IPS-20b (cell line): Measurements from ENCODE around the gene ERN1.

Experiments used
- H3K27ac ChIP-seq: one replicate; pipeline ENCODE4 v1.5.1; 2013; ENCODE audit warnings: low read length
- H3K27me3 ChIP-seq: 2 replicates; pipeline ENCODE4 v1.6.1; 2013; ENCODE audit warnings: mild to moderate bottlenecking, low read length, inconsistent platforms; ENCODE audit not compliant: insufficient read depth
- H3K36me3 ChIP-seq: 2 replicates; pipeline ENCODE4 v1.6.1; 2013; ENCODE audit warnings: low read depth, mild to moderate bottlenecking, inconsistent platforms, low read length, moderate library complexity; ENCODE audit not compliant: insufficient read depth
- H3K4me1 ChIP-seq: 2 replicates; pipeline ENCODE4 v1.6.1; 2013; ENCODE audit warnings: mild to moderate bottlenecking, control low read depth, inconsistent platforms, low read length, moderate library complexity; ENCODE audit not compliant: insufficient read depth
- H3K4me3 ChIP-seq: 2 replicates; pipeline ENCODE4 v1.5.1; 2013; ENCODE audit warnings: mild to moderate bottlenecking, low read length, inconsistent platforms
- H3K9ac ChIP-seq: 2 replicates; pipeline ENCODE4 v1.6.1; 2013; ENCODE audit warnings: low read depth, mild to moderate bottlenecking, inconsistent platforms, low read length, moderate library complexity
- H3K9me3 ChIP-seq: 2 replicates; pipeline ENCODE4 v1.6.1; 2013; ENCODE audit warnings: mild to moderate bottlenecking, low read depth, low read length, inconsistent platforms; ENCODE audit not compliant: insufficient read depth

Gene ERN1

DNA sequence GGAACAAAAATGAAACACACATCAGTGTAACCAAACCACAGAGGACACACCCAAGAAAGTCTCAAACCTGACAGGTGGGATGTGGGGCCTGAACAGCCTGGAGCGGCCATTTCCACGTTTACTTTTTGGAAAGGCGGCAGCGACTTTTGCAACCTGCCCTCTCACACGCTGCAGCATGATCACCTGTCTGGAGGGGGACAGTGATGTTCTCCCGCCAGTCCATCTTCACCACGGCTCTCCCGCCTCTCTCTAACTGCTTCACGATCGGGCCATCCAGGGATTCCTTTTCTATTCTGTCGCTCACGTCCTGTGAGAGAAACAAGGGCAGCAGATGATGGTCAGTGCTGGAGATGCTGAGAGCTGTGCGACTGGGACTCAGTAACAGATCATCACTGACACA is 84.8 kb downstream of the ERN1 start:
- no peak overlapping the region for H3K27ac ChIP-seq
- H3K9me3 ChIP-seq = no peaks in the 10 kb centered on the region
- H3K27me3 ChIP-seq = no peaks in the 10 kb centered on the region
- no peaks in the 10 kb centered on the region for H3K4me1 ChIP-seq
- no peak overlapping the region for H3K4me3 ChIP-seq
- no peak overlapping the region for H3K9ac ChIP-seq
- no peaks in the 10 kb centered on the region for H3K36me3 ChIP-seq

DNA sequence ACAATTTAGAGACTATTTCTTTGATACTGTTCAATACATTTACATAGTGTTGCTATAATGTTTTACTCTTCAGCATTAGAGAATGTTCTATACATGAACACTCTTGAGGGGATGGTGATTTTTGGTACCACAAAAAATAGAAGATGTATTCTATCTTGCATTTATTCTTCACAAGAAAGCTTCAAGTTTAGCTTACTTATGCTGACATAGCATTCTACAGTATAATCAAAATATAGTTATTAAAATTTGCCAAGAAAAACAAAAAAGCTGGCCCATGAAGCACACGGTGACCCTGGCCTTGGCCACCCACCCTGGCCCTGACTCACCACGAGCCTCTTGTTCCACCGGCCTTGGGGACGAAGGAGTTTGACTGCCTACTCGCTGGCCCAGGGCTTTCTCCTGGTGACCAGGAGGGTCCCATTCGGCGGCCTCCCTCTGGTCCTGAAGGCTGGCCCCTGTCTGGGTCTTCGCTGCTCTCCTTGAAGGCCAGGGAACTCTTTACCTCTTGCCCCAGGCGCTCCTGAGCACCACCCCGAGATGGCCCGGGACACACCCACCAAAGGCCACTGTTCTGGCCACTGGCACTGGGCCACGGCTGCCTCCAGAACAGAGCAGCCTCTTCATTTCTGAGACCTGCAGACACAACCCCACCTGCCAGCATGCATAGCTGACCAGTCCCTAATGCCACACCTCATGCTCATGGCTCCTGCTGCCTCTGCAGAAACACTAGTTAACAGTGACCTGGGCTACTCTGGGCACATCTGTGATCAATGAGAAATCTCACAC is 87.1 kb downstream of the ERN1 start:
- H3K36me3 ChIP-seq = no peaks in the 10 kb centered on the region
- H3K4me1 ChIP-seq = no peaks in the 10 kb centered on the region
- no peak overlapping the region for H3K9ac ChIP-seq
- no peak overlapping the region for H3K4me3 ChIP-seq
- no peak overlapping the region for H3K27ac ChIP-seq
- no peaks in the 10 kb centered on the region for H3K9me3 ChIP-seq
- no peaks in the 10 kb centered on the region for H3K27me3 ChIP-seq

GRCh38 chr17:64041912-64042311 is 88.0 kb downstream of the ERN1 start:
- Histone ChIP-seq H3K9ac (no peak overlapping the region), H3K27ac (no peak overlapping the region), H3K4me3 (no peak overlapping the region), H3K36me3 (no peaks in the 10 kb centered on the region), H3K4me1 (no peaks in the 10 kb centered on the region), H3K9me3 (no peaks in the 10 kb centered on the region), H3K27me3 (no peaks in the 10 kb centered on the region)

DNA sequence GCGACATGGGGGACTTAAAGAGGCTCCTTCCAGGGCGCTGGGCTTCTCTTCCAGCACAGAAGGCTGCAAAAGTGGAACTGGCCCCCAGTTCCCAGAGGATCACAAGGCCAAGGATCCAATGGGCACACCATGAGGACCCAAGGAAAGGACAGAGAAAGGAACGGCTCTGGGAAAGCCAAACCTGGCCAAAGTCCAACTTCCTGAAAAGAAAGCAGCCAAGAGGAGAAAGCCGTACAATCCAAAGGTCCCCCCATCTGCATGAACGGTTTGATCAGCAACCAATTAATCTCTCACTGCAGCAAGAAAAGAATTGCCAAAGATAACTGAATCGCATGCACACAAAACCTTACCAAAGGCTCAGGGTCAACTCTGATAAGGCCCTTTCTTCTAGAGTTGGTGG is 89.7 kb downstream of the ERN1 start:
- no peaks in the 10 kb centered on the region for H3K4me1 ChIP-seq
- H3K27ac ChIP-seq = no peak overlapping the region
- no peaks in the 10 kb centered on the region for H3K36me3 ChIP-seq
- no peaks in the 10 kb centered on the region for H3K27me3 ChIP-seq
- no peak overlapping the region for H3K9ac ChIP-seq
- no peak overlapping the region for H3K4me3 ChIP-seq
- no peaks in the 10 kb centered on the region for H3K9me3 ChIP-seq

DNA sequence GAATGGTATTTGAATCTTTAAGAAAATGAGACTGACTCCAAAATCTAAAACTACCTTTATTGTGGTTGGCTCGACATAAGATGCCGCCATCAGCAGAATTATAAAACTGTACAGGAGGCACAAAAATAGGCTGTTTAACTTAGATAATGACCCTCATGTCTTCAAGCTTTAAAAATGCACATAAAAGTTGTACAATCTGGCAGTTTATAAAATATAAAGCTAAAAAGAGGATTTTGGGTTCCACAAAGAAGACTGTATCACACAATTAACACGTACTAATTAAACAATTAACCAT is 90.9 kb downstream of the ERN1 start:
- H3K27me3 ChIP-seq = no peaks in the 10 kb centered on the region
- no peak overlapping the region for H3K4me3 ChIP-seq
- H3K4me1 ChIP-seq = no peaks in the 10 kb centered on the region
- H3K9ac ChIP-seq = no peak overlapping the region
- H3K27ac ChIP-seq = no peak overlapping the region
- H3K36me3 ChIP-seq = no peaks in the 10 kb centered on the region
- H3K9me3 ChIP-seq = no peaks in the 10 kb centered on the region

DNA sequence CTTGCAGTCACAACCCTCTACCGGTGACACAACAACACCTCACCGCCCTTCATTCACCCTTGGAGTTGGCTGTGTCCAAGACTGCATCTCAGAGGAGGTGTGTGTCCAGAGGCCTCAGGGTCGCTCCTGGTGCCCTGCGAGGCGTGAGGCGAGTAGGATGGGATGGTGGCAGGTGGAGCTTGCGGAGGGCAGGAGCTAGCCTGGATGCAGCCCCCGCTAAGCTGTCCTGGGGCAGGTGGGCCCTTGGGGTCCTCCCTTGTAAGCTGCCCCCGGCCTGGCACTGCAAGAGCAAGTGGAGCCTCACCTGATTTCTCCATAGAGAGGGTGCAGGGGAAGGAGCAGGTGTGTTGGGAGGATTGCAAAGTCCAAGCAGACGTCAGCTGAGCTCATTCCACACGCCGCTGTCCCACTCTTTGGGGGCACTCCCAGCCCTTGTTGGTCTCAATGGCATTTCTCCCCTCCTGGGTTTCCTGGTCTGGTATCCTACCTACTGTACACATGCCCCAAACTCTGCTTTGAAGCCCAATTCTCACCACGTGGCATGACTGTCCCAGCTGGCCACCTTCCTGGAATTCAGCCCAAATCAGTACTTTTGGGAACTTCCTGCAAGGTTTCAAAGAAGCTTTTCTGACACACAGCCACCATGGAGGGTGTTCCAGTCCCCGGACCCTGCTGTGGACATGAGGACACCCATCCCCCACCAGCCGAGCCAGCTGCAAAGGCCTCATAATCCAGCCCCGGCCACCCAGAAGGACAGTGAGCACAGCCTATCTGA is 91.4 kb downstream of the ERN1 start:
- Histone ChIP-seq H3K9me3 (no peaks in the 10 kb centered on the region), H3K27ac (no peak overlapping the region)

GRCh38 chr17:64037802-64038201 is 92.1 kb downstream of the ERN1 start:
- no peaks in the 10 kb centered on the region for H3K36me3 ChIP-seq
- H3K27me3 ChIP-seq = no peaks in the 10 kb centered on the region
- H3K9me3 ChIP-seq = no peaks in the 10 kb centered on the region
- no peak overlapping the region for H3K9ac ChIP-seq
- no peak overlapping the region for H3K4me3 ChIP-seq
- no peak overlapping the region for H3K27ac ChIP-seq
- no peaks in the 10 kb centered on the region for H3K4me1 ChIP-seq

More for the DNA sequence above, 91.4 kb downstream of the ERN1 start:
- Histone ChIP-seq H3K4me1 (no peaks in the 10 kb centered on the region), H3K4me3 (no peak overlapping the region), H3K9ac (no peak overlapping the region), H3K27me3 (no peaks in the 10 kb centered on the region), H3K36me3 (no peaks in the 10 kb centered on the region)

DNA sequence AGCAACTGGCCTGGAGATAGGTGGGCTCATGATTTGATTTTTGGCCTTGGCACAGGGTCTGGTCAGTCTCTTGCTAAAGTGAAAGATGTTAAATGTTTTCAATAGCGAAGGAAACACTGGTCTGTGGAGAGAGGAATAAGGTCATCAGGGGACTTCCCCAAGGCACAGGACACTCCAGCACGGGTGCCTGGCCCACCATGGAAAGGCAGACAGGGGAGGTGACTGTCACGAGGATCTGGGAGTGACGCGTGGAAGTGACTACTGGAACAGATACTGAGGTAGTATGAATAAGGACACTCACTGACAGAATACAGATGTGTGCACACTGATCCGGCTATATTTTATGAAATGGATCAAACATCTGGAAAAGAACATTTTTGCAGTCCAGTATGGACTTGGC is 92.8 kb downstream of the ERN1 start:
- H3K27me3 ChIP-seq = no peaks in the 10 kb centered on the region
- H3K9ac ChIP-seq = no peak overlapping the region
- H3K4me1 ChIP-seq = no peaks in the 10 kb centered on the region
- no peak overlapping the region for H3K4me3 ChIP-seq
- no peaks in the 10 kb centered on the region for H3K9me3 ChIP-seq
- no peak overlapping the region for H3K27ac ChIP-seq
- no peaks in the 10 kb centered on the region for H3K36me3 ChIP-seq

- Histone ChIP-seq H3K27me3 (no peaks in the 10 kb centered on the region), H3K4me3 (no peak overlapping the region), H3K27ac (no peak overlapping the region), H3K36me3 (no peaks in the 10 kb centered on the region), H3K9ac (no peak overlapping the region), H3K4me1 (no peaks in the 10 kb centered on the region), H3K9me3 (no peaks in the 10 kb centered on the region)
These were observed 93.6 kb downstream of the ERN1 start for GRCh38 chr17:64036198-64036922.

GRCh38 chr17:64032081-64032480 is 97.9 kb downstream of the ERN1 start:
- H3K4me3 ChIP-seq = no peak overlapping the region
- H3K9ac ChIP-seq = no peak overlapping the region
- H3K9me3 ChIP-seq = no peaks in the 10 kb centered on the region
- H3K27me3 ChIP-seq = peaks cover 3% of the 10 kb centered on the region
- H3K4me1 ChIP-seq = no peaks in the 10 kb centered on the region
- no peaks in the 10 kb centered on the region for H3K36me3 ChIP-seq
- no peak overlapping the region for H3K27ac ChIP-seq

GRCh38 chr17:64028874-64029464 is 101.0 kb downstream of the ERN1 start:
- H3K9ac ChIP-seq = no peak overlapping the region
- no peaks in the 10 kb centered on the region for H3K36me3 ChIP-seq
- no peak overlapping the region for H3K27ac ChIP-seq
- H3K27me3 ChIP-seq = peaks cover 11% of the 10 kb centered on the region
- H3K4me3 ChIP-seq = no peak overlapping the region
- H3K4me1 ChIP-seq = no peaks in the 10 kb centered on the region
- no peaks in the 10 kb centered on the region for H3K9me3 ChIP-seq
